ENCODE results near the gene RFX3.

The RFX3 gene

DNA sequence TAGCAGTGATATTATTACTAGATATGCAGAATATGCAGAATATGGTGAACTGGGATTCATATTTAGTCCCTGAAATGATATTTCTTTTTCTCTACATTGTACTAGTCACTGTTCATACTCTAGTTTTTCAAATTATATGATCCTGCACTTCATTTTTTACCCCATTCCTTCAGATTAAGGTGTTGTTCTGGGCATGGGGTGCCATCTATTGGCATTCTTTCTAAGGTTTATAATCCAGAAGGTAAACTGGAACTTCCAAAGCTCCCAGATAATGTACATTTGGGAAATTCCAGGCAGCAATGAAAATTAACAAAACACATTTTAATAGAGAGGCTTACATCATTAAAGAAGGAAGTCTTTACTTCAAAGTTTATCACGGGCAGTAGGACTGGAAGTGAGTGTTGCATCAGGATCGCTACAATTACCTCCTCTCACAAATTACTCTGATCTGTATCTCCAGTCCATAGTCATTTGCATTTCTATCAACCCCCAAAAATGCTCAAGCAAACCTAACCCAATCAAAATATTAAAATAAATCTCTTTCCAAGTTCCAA, 12.5 kb downstream of the RFX3 start:
- DNase-seq: no peak

DNA sequence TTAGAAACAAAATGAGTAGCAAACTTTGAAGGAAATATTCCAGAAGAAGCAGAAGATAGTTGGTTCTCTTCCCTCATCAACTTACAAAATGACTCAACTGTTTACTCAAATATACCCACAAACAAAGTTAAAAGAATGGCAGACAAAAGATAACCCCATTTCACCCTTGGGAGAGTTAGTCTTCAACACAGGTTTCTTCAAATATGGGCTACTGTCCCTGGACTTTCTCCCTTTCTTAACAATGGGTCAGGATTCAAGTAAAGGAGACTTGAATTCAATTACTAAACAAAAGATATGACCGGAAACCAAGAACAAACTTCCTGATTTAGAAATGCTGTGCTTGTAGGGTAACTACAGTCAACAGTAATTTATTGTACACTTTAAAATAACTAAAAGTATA, 14.2 kb downstream of the RFX3 start:
- DNase-seq: no peak

DNA sequence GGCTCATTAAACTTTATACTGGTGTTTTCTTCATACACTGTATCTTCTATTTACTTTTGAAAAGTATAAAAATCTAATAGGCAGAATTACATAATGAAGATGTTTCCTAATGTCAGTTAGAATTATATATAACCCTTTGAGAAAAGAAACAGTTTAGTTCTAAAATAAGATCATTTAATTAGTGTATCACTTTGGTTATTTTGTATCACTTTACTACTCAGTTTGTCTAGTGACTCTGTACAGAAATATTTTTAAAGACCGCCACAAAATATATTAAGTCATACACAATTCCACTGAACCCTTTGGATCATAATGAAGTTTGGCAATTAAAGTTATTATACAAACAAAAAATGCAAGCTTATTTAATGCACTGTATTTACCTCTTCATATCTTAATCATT, 15.0 kb downstream of the RFX3 start:
- no peak for DNase-seq

DNA sequence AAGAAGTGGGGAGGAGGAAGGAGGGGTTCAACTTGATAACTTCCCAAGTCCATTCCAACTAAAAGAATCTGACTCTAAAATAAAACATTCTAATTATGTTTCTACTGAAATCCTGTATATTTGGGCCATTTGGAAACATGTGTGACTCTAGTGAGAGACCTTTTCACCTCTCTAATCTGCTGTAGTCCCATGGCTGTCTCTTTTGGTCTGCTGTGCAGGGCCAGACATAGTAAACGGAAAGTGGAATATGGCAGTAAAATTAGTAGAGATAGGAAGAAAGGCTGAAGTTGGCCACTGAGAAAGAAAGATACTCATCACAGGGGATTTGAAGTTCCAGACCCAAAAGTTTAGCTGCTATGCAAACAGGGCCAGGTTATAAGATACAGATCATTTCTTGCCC, 15.9 kb downstream of the RFX3 start:
- no peak for DNase-seq

DNA sequence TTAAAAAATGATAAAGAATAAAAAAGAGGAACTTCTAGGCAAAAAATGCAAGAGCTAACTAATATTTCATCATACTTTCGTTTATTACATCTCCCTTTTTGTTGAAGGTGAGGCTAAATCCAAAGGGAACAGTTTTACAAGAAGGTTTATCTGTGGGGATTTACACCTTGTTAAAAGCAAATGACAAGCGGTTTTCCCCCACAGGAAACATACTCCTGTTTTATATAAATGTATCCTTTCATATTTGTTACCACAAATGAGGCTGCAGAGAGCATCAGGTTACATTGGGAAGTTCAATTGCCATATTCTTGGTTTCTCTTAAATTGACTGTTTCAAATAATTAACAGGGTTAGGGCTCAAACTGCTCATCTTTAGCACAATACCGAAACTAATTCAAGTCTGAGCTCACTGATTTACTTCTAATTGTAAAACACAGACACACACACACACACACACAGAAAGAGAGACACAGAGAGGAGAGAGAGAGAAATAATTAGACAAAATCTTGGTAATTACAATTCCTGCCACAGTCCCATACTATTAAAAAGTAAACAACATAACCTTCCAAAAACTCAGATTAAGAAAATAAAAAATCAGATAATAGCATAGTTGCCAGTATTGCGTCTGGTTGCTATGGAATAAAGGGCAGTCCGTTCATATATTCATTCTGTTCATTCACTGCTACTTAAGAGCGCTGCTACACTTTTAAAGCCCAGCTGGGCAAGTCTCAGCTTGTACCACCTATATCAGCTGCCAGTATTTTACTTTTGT, 17.1 kb downstream of the RFX3 start:
- no peak for DNase-seq

DNA sequence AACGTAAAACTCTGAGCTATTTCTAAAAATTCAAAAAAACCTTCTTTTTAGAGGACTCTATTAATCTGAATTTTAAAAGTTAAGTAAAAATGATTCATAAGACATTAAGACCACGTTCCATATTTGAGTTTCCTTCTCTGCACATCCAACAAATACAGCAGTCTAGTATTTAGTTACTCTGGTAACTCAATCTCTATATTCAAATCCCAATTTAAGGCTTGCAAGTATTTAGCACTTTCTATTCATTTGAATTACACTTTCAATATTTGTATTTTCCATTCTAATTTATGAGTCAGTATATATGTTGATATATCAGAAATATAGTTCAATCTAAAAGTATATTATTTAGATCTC, 17.7 kb downstream of the RFX3 start:
- DNase-seq: no peak

DNA sequence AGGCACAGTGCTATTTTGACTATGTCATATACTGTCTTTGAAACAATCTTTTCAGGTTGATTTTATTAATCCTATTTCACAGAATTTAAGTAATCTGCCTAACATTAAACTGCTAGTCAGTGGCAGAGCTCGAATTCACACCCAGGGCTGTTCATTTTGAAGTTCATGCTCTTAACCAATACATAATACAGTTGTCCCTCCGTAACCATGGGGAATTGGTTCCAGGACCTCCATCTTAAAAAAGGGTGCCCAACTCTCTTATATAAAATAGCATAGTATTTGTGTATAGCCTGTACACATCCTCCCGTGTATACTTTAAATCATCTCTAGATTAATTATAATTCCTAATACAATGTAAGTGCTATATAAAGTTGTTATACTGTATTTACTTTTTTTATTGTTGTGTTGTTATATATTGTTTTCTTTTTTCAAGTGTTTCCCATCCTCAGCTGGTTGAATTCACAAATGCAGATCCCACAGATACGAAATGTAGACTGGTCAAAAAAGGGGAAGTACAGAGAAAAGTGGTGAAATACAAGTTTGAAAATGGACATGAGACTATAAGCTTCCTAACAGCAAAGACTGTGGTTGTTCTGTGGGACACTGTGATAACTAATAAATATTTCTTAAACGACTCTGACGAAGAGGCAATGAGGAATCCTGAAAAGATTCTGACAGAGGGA, 18.3 kb downstream of the RFX3 start:
- DNase-seq: no peak

DNA sequence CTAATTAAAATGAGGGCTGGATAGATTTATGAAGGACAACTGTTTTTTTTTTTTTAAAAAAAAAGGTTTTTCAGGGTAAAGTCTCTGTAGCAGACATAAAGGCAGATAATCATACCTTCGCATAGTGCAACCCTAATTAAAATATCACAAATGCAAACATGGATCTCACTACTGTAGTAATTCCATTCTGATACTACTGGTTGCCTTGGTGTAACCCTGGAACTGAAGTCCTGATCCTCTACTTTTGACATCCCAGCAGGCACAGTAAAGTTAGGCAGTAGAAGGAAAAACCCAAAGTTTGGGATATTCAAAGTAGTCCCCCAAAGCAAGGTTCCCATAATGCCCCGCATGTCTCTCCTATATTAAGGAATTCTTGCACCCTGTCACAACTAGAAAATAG, 19.6 kb downstream of the RFX3 start:
- no peak for DNase-seq

DNA sequence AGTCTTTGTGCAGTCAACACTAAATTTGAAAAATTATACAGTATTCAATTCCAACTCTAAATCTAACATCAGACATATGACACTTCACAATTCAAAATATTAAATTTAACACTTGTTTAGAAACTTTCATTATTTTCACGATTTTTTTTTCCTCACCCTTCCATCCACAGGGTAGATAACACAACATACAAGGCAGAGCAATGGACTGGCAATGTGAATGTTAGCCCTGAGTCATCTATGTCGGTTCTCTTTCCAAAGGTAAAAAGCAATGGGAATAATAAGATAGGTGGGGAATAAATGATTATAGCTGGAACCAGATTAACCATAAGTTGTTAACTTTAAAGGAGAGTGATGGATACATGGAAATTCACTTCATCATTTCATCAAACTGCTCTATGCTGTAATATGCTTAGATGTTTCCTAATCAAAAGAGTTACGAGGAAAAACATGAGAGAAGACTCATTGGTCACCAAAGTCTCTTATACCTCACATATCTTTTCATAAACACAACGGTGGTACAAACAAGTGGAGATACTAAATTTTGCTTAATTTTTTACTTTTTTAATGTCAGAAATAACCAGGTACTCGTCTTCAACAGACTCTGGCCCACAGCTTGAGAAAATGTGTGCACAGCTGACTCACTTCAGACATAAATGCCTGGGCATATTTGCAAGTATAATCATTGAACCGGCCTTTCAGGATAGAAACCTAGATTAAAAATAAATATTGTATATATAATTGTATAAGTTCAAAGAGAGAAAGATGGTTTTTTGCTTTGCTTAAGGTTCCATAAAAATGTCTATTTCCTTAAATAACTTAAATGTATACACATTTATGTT, 23.0 kb downstream of the RFX3 start:
- DNase-seq: no peak

DNA sequence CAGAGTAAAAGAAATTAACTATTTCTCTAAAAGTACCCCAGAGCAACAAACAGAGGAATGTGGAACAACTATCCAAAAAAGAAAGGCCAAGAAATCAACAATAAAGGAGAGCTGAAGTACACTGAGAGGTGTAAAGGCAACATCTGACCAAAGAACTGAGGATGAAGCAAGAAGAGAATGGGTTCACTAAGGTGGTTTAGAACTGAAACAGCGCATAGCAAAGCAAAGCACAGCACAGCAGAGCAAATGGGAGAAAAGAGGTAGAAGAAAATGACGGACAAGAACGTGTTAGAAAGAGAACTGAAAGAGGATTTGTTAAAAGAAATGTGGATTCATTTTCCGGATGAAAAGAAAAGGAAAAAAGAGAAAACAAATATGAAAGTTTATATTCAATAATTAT, 25.8 kb downstream of the RFX3 start:
- no peak for DNase-seq

DNA sequence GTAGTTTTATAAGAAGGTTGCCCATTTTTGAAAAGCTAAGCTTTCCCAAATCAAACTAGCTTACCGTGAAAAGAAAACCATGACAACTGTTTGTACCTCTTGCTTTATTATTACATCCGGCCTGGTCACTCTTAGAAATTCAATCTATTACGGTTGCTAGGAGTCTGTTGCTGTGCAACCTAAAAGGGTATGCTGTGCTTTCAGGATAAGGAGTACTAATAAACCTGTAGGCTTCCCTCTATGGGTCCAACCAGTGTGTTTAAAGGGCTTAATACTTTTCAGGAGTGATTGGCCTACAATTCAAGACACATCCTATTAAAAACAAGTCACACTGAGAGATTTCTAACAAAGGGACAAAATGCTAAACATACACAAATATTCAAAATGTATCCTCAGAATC, 27.1 kb downstream of the RFX3 start:
- no peak for DNase-seq

DNA sequence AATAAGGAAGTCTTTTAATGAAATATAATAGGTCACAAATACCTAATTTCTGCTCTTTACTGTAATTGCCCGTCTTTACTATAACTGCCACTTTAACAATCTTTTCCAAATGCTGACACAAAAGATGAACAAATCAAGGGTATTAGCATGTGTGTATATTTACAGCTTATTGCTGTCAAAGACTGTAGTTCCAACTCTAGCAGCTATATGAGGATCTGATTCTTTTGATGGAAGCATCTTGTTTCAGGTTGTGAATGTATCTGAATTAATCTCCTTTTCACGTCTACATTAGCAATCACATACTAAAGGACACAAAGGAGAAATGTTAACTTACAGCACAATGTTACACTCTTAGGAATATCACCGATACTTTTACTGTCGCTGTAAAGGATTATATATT, 27.9 kb downstream of the RFX3 start:
- no peak for DNase-seq

DNA sequence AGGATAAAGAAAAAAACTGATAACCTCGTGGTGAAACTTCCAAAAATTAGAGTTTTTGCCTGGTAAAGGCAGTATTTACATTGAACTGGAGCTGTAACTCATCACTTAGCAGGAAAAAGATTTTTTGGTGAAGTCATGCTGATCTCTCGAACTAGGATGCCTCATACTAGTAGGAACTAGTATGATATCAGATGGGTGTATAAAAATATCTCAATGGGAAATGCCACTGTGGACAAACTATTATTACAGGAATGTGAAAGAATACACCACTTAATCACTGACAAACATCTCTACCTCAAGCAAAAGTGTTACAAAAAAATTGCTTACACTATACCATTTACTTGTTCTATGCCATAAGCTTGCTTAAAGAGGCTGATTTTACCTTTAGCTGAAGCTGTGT, 28.4 kb downstream of the RFX3 start:
- peak; percentile 65 for DNase-seq

DNA sequence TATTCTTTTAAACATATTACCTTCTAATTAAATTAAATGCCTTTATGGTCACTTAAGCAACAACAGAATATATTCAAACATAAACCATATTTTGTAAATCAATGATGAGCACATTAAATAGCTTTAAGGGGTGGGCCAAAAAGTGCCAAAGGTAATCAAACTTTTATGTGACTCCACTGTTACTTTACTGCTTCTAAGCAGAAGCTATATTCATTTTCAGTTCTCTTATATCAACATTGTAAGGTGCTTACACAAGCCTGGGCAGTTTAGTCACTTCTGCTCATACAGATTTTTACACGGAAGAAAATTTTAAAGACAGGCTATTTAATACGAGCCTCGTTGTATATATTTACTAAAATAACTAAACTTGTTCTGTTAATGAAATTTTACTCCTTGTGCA, 29.9 kb downstream of the RFX3 start:
- DNase-seq: no peak

DNA sequence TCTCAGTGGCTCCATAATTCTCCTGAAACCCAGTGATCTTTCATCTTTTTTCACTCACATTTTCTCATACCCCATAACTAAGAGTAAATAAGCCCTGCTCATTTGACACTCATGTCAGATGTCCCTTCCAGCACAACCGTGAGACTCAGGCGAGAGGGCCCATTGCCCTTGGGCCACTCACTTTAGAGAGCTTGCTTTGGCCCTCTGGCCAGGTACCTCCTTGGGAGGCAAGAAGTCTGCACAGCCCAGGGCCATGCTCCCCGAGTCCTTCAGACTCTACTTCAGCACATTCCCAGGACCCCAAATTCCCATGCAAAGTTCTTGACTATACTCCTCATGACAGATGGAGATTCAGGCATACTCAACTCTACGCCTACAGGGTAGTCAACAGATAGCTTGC, 33.6 kb downstream of the RFX3 start:
- DNase-seq: no peak

DNA sequence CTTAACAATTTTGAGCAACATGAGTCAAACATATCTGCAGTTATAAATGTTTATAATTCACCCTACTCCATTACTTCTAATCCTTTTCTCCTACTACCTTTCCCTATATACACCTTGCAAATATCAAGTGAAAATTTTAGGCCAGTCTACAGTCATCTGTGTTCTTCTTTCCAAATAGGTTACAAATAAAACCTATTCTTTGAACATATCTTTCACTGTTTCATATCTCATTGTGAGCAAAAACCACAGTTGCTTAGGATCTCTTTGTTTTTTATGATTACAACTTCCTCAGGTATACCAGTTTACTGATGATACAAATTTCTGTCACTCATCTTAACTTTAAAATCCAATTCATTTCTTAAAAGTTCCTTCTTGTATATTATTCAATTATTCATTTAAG, 34.4 kb downstream of the RFX3 start:
- no peak for DNase-seq

DNA sequence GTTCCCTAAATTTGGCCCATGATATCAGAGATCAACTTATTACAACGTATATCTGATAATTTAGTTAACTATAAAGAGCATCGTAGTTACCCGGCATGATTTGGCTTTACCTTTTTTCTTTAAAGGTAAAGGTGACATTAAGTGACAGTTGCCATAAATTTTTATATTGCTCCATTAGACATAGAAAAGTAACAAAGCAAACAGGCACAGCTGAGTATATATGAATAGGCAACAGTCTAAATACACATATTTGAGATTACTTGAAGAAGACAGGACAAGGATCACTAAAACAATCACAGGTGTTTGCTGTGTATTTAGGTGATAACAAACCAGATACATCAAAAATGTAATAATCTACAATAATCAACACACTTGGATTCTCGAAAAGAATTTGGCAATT, 34.8 kb downstream of the RFX3 start:
- DNase-seq: no peak

DNA sequence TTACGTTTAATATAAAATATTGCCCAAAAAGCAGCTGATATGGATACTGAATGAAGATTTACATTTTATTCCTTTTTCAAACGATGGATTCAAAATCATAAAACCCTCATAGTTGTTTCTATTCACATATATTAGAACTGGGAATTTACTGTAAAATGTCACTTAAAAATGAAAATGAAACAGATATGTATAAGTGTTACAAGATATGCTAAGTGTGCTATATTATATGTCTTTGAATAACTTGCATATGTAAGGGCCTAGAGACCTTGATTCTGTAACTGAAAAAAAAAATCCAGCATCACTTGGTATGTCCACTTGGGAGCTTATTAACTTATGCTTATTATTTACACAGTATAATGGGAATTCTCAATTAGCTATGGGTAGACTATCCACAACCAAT, 43.2 kb downstream of the RFX3 start:
- DNase-seq: no peak

DNA sequence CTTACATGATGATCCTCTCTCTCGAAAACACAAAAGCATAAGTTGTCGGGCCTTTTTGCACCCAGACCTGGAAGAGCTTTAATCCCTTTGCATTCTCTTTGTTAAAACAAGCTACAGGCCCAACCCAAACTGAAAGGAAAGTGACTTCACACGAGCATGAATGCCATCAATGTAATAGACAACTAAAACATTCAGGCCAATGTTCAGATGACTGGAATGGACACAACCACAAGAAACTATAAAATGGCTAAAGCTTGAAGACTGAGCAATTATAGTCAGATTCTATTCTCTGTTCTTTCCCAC, 45.5 kb downstream of the RFX3 start:
- no peak for DNase-seq

DNA sequence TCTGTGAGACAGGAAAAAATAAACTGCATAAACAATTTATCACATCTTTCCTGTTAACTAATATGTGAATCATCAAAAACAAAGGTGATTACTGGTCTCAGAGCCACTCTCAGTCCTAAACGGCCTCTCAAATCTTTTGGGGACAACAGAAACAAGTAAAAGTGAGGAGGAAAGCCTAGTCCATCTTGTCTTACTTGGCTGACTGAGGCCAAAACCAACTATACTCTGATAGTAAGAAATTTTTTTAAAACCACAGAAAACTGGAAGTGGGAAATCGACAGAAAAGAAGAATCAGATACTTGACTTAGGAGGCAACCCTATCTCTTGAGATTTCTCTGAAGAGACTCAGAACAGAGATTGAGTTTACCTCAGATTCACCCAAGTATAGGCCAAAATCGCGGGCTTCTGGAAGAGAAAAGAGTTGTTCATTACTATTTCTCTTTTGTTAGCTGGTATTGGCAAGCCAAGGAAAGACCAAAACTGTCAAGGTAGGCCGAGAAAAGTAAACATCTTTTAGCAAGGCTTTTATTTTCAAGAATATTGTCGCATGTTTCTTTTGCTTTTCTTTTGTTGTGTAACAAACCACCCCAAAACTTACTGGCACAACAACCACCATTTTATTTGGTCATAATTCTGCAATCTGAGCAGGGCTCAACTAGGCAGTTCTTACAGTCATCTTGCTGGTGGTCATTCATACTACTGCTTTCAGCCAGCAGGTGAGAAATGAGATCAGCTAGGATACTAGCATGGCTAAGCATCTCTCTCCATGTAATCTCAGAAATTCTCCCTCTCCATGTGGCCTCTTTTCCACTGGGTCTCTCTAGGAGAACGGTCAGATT, 46.1 kb downstream of the RFX3 start:
- no peak for DNase-seq

DNA sequence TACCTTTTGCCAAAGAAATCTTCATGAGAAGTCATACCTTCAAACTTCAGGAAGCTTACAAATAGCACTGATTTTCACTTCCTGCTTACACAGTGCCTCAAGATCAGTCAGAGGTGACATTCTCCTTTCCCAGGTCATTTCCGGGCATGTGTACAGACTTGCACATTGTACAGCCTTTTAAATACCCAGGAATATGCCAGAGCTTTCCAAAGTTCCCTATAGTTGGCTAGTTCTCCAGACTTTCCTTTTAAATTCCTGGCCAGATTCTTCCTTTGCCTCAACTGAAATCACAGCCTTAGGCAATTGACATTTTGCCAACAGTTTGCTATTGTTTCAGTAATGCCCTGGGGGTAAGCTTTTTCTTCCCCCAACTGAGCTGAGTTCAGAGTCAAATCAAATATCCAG, 47.2 kb downstream of the RFX3 start:
- no peak for DNase-seq

DNA sequence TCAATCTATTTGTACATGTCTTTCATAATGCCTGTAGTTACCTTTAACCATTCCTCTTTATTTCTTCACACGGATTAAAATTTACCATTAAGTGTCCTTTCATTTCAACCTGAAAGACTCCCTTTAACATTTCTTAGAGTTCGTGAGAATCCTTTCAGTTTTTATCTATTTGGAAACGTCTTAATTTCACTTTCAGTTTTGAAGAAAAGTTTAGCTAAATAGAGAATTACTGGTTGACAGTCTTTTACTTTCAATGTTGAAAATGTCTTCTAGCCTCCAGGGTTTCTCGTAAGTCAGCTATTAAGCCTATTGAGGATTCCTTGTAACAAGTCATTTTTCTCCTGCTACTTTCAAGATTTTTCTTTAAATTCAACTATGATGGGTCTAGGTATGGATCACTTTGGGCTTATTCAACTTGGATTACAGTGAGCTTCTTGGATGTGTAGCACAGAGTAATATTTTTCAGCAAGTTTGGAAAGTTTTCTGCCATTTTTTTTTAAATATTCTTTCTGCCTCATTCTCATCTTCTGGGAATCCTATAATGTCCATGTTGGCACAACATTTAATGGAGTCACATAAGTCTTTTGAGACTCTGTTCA, 48.5 kb downstream of the RFX3 start:
- DNase-seq: no peak
